DLD1 (cell line): ENCODE results near the gene DGKZ.

Experiments
- in situ Hi-C: cut with HindIII; loops from 2 replicates; pipeline ENCODE4 v1.10.0; 2017; ENCODE audit warnings: low sequenced_read_pairs

The DGKZ gene

GRCh38 chr11:46345881-46346484, 1.3 kb upstream of the DGKZ start:
- in situ Hi-C loops = no loop called here

- in situ Hi-C loops = no loop called here
Measured at GRCh38 chr11:46347637-46348311, 511 bp downstream of the DGKZ start.

- in situ Hi-C loops = no loop called here
Measured at GRCh38 chr11:46348566-46349401, 1.5 kb downstream of the DGKZ start.

GRCh38 chr11:46350695-46351094, 3.4 kb downstream of the DGKZ start:
- in situ Hi-C loops = no loop called here

GRCh38 chr11:46351148-46351547, 3.9 kb downstream of the DGKZ start:
- in situ Hi-C loops = no loop called here

- in situ Hi-C loops = no loop called here
Measured at GRCh38 chr11:46351606-46352005, 4.3 kb downstream of the DGKZ start.

- in situ Hi-C loops = no loop called here
Measured at GRCh38 chr11:46352063-46352841, 5.0 kb downstream of the DGKZ start.

GRCh38 chr11:46353698-46354097, 6.4 kb downstream of the DGKZ start:
- in situ Hi-C loops = no loop called here

GRCh38 chr11:46356924-46357482, 9.7 kb downstream of the DGKZ start:
- in situ Hi-C loops = no loop called here

GRCh38 chr11:46357483-46357936, 10.2 kb downstream of the DGKZ start:
- in situ Hi-C loops = no loop called here

- in situ Hi-C loops = no loop called here
Measured at GRCh38 chr11:46359953-46360352, 12.7 kb downstream of the DGKZ start.

GRCh38 chr11:46360878-46361277, 13.6 kb downstream of the DGKZ start:
- in situ Hi-C loops = no loop called here

- in situ Hi-C loops = no loop called here
Measured at GRCh38 chr11:46361283-46362155, 14.3 kb downstream of the DGKZ start.

GRCh38 chr11:46362156-46363030, 15.1 kb downstream of the DGKZ start:
- in situ Hi-C loops = no loop called here

- in situ Hi-C loops = no loop called here
Measured at GRCh38 chr11:46363031-46363407, 15.8 kb downstream of the DGKZ start.

GRCh38 chr11:46363455-46364005, 16.3 kb downstream of the DGKZ start:
- in situ Hi-C loops = no loop called here

- in situ Hi-C loops = no loop called here
Measured at GRCh38 chr11:46364056-46364455, 16.8 kb downstream of the DGKZ start.

GRCh38 chr11:46364791-46365190, 17.5 kb downstream of the DGKZ start:
- in situ Hi-C loops = no loop called here

- in situ Hi-C loops = no loop called here
Measured at GRCh38 chr11:46366260-46366659, 19.0 kb downstream of the DGKZ start.
